CD4-positive, alpha-beta memory T cell (primary cell): Measurements from ENCODE around the gene TFCP2L1. TPM values are rescaled to one million over a fixed set of nuclear protein-coding genes. Genes with fewer than 3 reads are reported as not detected.

Experiments
- polyA plus RNA-seq, 2 donors: library from polyadenylated mRNA; unstranded; fragments of 300-500 nt; fragmentation: Illumina TruSeq; gene quantifications; one replicate each; pipeline ENCODE4 v1.2.3, GENCODE V29; 2021
- total RNA-seq, 2 experiments: library from RNA; stranded (reverse); gene quantifications; one replicate each; pipeline ENCODE4 v1.2.3, GENCODE V29; 2021

The TFCP2L1 gene
- total and polyA plus RNA-seq, 4 experiments from 2014 or later: 0.06 TPM; not detected in 3

Other genes starting within 250 kb of the TFCP2L1 start
- not detected for gene RNU4ATAC, start 245.7 kb upstream of the TFCP2L1 start, total RNA-seq
- not detected for gene RNU4ATAC, start 245.7 kb upstream of the TFCP2L1 start, polyA plus RNA-seq